PC-9 (cell line): Measurements from ENCODE around the gene ACAP3. TPM values are rescaled to one million over a fixed set of nuclear protein-coding genes. Genes with fewer than 3 reads are reported as not detected.

Experiments used
- BruUV-seq: library from RNA; stranded (reverse); fragments of 400-500 nt; replicated peaks from 2 replicates; lab custom pipeline; 2021; lab: Mats Ljungman, UMichigan
- CTCF ChIA-PET: fragments of 300-600 bp; sonication (Branson Sonifier 250); formaldehyde crosslinking; loops from one replicate; lab custom pipeline; 2022; ENCODE audit warnings: antibody characterized with exemption; lab: Charles Lee
- POLR2A ChIA-PET: fragments of 300-600 bp; sonication (Branson Sonifier 250); formaldehyde crosslinking; loops from one replicate; lab custom pipeline; 2022; ENCODE audit warnings: antibody characterized with exemption; ENCODE audit not compliant: unreplicated experiment; lab: Charles Lee
- DNase-seq, 2 experiments: peaks; one replicate each; pipeline versions ENCODE4 v3.0.0 to v3.0.0-alpha.2; 2015 to 2022; ENCODE audit warnings: mixed read lengths in 1 of 2
- H2AFZ ChIP-seq: fragments of 200-600 bp; sonication (generic); 2 replicates; pipeline ENCODE4 v1.8.1; 2017; ENCODE audit warnings: antibody characterized with exemption
- H3F3A ChIP-seq: fragments of 200-600 bp; sonication (generic); 2 replicates; pipeline ENCODE4 v1.8.1; 2017; ENCODE audit warnings: antibody characterized with exemption, mild to moderate bottlenecking, low read depth; ENCODE audit not compliant: insufficient read depth
- H3K27ac ChIP-seq: fragments of 200-600 bp; sonication (generic); 2 replicates; pipeline ENCODE4 v1.6.1; 2016; ENCODE audit warnings: mixed run types
- H3K27me3 ChIP-seq: fragments of 200-600 bp; sonication (generic); 2 replicates; pipeline ENCODE4 v1.6.1; 2016; ENCODE audit warnings: low read depth, mixed run types; ENCODE audit not compliant: insufficient read depth
- H3K36me3 ChIP-seq: fragments of 200-600 bp; sonication (generic); 2 replicates; pipeline ENCODE4 v1.6.1; 2016; ENCODE audit warnings: low read depth, mixed run types
- H3K4me1 ChIP-seq: fragments of 200-600 bp; sonication (generic); replicated peaks from 2 replicates; pipeline ENCODE4 v1.6.1; 2016; ENCODE audit warnings: mixed run types; ENCODE audit not compliant: insufficient read depth
- H3K4me2 ChIP-seq: fragments of 200-600 bp; sonication (generic); 2 replicates; pipeline ENCODE4 v1.6.1; 2017; ENCODE audit warnings: mixed run types
- H3K4me3 ChIP-seq: fragments of 200-600 bp; sonication (generic); 2 replicates; pipeline ENCODE4 v1.6.1; 2016; ENCODE audit warnings: mixed run types
- H3K79me2 ChIP-seq: fragments of 200-600 bp; sonication (generic); 2 replicates; pipeline ENCODE4 v1.6.1; 2017; ENCODE audit warnings: low read depth, mixed run types
- H3K9me2 ChIP-seq: fragments of 200-600 bp; sonication (generic); 2 replicates; pipeline ENCODE4 v1.8.1; 2017; ENCODE audit warnings: mild to moderate bottlenecking; ENCODE audit not compliant: insufficient read depth
- H3K9me3 ChIP-seq: fragments of 200-600 bp; sonication (generic); 2 replicates; pipeline ENCODE4 v1.8.1; 2016; ENCODE audit warnings: low read depth; ENCODE audit not compliant: insufficient read depth
- H4K20me1 ChIP-seq: fragments of 200-600 bp; sonication (generic); 2 replicates; pipeline ENCODE4 v1.8.1; 2017; ENCODE audit not compliant: insufficient read depth
- CTCF ChIP-seq: fragments of 200-600 bp; sonication (generic); conservative IDR thresholded peaks from 2 replicates; pipeline ENCODE4 v1.6.1; 2017; ENCODE audit warnings: mixed run types, antibody characterized with exemption, mild to moderate bottlenecking, moderate library complexity
- EZH2 ChIP-seq: fragments of 200-600 bp; sonication (generic); IDR thresholded peaks from 2 replicates; pipeline ENCODE4 v1.8.0; 2017; ENCODE audit warnings: antibody characterized with exemption, low read depth
- intact Hi-C: fragments of 100-400 bp; cut with micrococcal nuclease; formaldehyde crosslinking; loops from one replicate; pipeline ENCODE4 v1.10.0; 2022; ENCODE audit not compliant: unreplicated experiment
- total RNA-seq: library from RNA; stranded (reverse); gene quantifications from 2 replicates; pipeline ENCODE4 v1.2.3, GENCODE V29; 2021

Gene ACAP3
- total RNA-seq, 1 experiment from 2014 or later = 54.8 TPM

DNA sequence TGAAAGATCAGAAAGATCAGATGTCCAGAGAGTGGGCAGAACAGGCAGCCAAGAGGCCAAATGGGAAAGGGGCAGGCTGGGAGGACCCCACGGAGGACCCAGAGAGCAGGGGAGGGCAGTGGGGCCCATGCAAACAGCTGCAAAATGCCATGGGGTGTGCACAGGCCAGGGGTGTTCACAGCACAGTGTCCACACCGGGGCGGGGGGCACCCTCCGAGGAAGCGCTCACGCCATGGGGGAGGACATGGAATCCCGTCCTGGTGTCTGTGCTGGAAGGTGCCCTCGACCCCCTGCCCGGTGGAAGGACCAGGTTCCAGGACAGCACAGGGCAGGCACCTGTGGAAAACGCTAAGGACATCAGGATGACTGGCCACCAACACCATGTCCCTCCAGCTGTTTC is 15.2 kb upstream of the ACAP3 start:
- H3K27me3 ChIP-seq = no peaks in the 10 kb centered on the region
- peaks cover 46% of the 10 kb centered on the region for H4K20me1 ChIP-seq
- no peak overlapping the region for H3K4me3 ChIP-seq
- DNase-seq = no peak
- H3K79me2 ChIP-seq = peaks cover 72% of the 10 kb centered on the region
- TF ChIP-seq CTCF (no peak), EZH2 (no peak)
- H3F3A ChIP-seq = peaks cover 37% of the 10 kb centered on the region
- H3K9me3 ChIP-seq = no peaks in the 10 kb centered on the region
- no TSS peak for BruUV-seq
- peaks cover 27% of the 10 kb centered on the region for H3K4me1 ChIP-seq
- peak overlapping the region; percentile 77 for H3K4me2 ChIP-seq
- POLR2A ChIA-PET = no interaction called here
- CTCF ChIA-PET = no interaction called here
- no peaks in the 10 kb centered on the region for H3K36me3 ChIP-seq
- no peak overlapping the region for H3K27ac ChIP-seq
- intact Hi-C loops = no loop called here
- no peaks in the 10 kb centered on the region for H3K9me2 ChIP-seq
- H2AFZ ChIP-seq = no peak overlapping the region

DNA sequence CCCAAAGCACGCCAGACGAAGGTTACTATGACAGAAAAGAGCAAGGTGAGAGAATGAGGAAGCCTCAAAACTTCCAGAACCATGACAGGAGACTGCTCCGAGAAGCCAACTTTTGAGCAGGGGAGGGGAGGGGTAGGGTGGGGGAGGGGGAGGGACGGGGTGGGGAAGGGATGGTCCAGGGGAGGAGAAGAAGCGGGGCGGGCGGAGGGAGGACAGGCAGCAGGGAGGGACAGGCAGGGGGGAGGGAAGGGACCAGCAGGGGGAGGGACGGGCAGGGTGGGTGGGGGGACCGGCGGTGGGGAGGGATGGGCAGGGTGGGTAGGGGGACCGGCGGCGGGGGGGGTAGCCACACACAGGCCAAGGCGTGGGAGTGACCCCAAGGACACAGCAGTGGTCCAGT is 14.7 kb upstream of the ACAP3 start:
- Histone ChIP-seq H3K36me3 (no peaks in the 10 kb centered on the region), H3K27ac (no peak overlapping the region), H3K9me3 (no peaks in the 10 kb centered on the region), H3K27me3 (no peaks in the 10 kb centered on the region), H2AFZ (no peak overlapping the region), H3K4me3 (no peak overlapping the region), H3K79me2 (peaks cover 74% of the 10 kb centered on the region), H3K9me2 (no peaks in the 10 kb centered on the region), H3K4me1 (peaks cover 32% of the 10 kb centered on the region), H3K4me2 (no peak overlapping the region), H3F3A (peaks cover 42% of the 10 kb centered on the region), H4K20me1 (peaks cover 51% of the 10 kb centered on the region)
- CTCF ChIA-PET = no interaction called here
- POLR2A ChIA-PET = no interaction called here
- no peak for TF ChIP-seq EZH2
- TF ChIP-seq CTCF = no peak
- no peak for DNase-seq
- intact Hi-C loops = no loop called here
- no TSS peak for BruUV-seq

DNA sequence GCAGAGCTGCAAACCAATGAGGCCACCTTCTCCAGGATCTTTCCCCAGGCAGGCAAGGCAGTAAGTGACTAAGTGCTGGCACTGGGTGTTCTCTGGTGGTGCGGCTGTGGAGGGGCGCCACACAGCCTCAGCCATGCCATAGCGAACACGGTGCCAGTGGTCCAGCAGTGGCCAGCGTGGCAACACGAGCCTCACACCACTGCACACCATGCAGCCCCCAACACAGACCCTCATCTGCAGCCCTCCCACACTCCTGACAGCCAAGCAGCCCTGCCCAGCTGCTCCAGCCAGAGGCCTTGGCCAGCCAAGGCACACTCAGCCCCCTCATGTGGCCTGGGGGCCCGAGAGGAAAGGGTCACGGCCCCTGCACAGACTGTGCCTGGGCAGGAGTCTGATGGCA is 13.7 kb upstream of the ACAP3 start:
- no peak for DNase-seq

More for the DNA sequence above, 13.7 kb upstream of the ACAP3 start:
- Histone ChIP-seq H4K20me1 (peaks cover 56% of the 10 kb centered on the region), H3K4me2 (no peak overlapping the region), H3F3A (peaks cover 48% of the 10 kb centered on the region), H3K36me3 (no peaks in the 10 kb centered on the region), H3K4me1 (peaks cover 32% of the 10 kb centered on the region), H3K4me3 (no peak overlapping the region), H3K27me3 (no peaks in the 10 kb centered on the region), H2AFZ (no peak overlapping the region), H3K9me3 (no peaks in the 10 kb centered on the region), H3K9me2 (no peaks in the 10 kb centered on the region), H3K79me2 (peaks cover 76% of the 10 kb centered on the region), H3K27ac (no peak overlapping the region)
- no TSS peak for BruUV-seq
- TF ChIP-seq CTCF (no peak), EZH2 (no peak)
- ChIA-PET POLR2A (no interaction called here), CTCF (no interaction called here)
- intact Hi-C loops = no loop called here
